MV-4-11 (cell line): ENCODE data around the gene NPAS4.
"Not testable (repeated sequence)": the region's sequence is repeated elsewhere in the genome, so short reads cannot be mapped to it uniquely, and the experiment has no call there.

Source experiments
- DNase-seq: peaks from one replicate; lab custom pipeline; 2025; lab: John Stamatoyannopoulos, UW

NPAS4 gene

GRCh38 chr11:66457826-66458225 lies 37.0 kb downstream of the NPAS4 start:
- peak; percentile 76 for DNase-seq

- peak; percentile 83 for DNase-seq
These were observed 38.4 kb downstream of the NPAS4 start for GRCh38 chr11:66459138-66459778.

DNA sequence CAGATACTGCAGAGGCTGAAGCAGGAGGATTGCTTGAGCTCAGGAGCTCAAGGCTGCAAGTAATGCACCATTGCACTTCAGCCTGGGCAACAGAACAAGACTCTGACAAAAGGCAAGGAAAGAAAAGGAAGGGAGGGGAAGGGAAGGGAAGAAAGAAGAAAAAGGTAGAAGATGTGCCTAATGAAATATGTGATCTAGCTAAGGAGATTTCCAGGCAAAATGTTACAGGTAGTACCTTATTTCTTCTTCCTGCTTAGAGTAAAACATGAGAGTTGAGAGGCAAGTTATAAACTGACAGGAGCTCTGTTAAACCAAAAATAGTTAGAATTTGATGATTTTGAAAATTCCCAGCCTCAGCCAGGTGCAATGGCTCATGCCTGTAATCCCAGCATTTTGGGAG lies 41.2 kb downstream of the NPAS4 start:
- DNase-seq: no peak

DNA sequence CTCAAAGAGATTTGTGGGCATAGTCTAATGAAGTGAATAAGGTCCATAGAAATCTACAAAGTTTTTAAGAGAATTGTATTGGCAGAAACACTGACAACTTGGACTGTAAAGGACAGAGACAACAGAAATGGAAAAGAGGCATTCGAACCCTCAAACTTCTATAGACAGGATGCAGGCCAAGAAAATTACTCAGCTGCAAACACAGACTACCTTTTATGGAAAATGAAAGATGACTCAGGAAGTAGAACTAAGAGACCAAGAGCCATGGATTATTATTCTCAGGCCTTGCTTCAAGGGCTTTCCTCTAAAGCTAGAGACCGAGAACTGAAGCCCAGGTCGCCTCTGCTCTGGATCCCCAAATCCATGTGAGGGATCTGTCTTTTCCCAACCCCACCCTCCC lies 42.1 kb downstream of the NPAS4 start:
- no peak for DNase-seq

GRCh38 chr11:66464116-66464515 lies 43.3 kb downstream of the NPAS4 start:
- not testable (repeated sequence) for DNase-seq

DNA sequence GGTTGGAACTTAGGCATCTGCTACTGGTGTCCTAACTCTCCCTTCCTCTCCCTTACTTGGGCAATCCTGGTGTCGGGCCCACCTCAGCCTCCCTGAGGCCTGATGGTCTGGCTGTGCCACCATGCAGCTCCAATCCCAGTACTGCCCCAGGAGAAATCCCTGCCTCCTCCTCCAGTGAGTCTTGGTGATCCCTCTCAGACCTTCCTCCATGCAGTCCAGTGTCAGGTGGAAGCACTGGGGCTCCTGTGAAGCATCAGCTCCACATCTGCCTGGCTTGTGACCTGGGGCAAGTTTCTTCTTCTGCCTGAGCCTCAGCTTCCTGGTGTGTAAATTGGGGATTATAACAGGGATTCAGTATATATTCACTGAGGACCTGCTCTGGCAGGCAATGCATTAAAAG lies 44.1 kb downstream of the NPAS4 start:
- no peak for DNase-seq

DNA sequence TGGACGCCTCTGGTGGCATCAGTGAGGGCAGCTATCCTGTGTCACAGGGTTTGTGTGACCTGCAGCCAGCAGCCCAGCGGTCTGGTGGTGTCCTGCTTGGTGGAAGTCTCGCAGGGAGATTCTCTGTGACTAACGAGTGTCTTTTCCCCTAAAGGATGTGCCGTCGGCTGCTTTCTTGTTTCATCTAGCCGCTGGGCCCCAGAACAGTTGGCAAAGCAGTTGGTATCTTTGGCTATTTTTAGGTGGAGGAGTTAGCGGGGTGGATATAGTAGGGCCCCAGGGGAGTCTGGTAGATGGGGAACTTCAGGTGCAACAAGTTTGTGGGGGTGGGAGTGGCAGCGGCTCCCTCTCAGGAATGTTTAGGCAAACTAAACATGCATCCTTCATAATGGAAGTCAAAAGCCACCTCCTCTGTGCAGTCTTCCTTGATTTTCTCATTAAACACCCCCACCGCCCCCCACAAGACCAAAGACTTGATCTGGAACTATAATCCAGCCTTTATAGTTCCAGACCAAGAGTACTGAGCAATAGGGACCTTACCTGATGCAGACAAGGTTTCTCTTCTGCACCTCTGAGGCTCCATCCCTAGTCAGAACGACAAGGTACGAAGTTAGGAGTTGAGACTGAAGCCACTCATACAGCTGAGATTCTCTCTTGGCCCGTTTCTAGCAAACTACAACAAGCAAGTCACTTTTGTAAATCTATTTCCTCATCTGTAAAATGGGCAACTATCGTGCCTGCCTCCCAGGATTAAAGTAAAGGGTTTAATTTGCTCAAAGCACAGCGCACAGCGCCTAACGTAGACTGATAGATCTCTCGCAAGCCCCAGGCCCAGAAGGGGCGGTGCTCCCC lies 44.8 kb downstream of the NPAS4 start:
- peak; percentile 51 for DNase-seq

GRCh38 chr11:66466225-66467033 lies 45.6 kb downstream of the NPAS4 start, which contains the start of gene PELI3:
TSS of gene PELI3 (plus strand) at chr11:66466905. CDS start at chr11:66468129, 1,224 bp downstream.
- DNase-seq: peak; percentile 80

- no peak for DNase-seq
These were observed 46.3 kb downstream of the NPAS4 start for GRCh38 chr11:66467034-66467659.

- peak; percentile 88 for DNase-seq
These were observed 46.9 kb downstream of the NPAS4 start for GRCh38 chr11:66467756-66468155.

DNA sequence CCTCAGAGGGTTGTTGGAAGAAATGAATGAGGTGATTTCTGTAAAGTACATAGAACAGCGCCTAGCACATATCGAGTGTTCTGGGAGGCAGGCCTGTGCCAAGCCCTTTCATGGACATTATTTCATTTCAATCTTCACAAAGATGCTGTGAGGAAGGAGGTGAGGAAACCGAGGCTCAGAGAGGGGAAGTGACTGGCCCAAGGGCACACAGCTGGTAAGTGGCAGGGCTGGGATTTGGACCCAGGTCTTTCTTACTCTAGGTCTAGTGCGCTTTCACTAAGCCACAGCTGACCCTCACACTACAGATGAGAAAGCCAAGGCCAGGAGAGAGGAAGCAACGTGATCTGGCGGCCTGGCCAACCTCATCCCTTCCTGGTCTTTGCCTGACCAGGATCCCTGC lies 47.9 kb downstream of the NPAS4 start:
- no peak for DNase-seq

DNA sequence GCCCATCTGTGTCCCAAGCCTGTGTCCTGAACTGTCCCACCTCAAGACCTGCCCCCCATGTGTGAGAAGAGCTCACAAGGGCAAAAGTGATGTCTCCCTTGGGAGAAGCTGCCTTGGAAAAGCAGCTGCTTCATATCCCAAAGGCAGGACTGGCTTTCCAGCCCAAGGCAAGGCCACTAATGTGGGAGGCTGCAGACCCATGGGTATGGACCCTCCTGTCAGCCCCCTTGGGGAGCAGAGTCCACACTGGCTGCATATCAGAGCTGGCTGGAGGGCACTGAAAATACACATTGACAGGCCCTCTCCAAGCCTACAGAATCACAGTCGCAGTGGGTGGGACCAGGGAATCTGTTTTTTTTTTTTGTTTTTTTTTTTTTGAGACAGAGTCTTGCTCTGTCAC lies 48.6 kb downstream of the NPAS4 start:
- DNase-seq: no peak

- peak; percentile 28 for DNase-seq
These were observed 49.2 kb downstream of the NPAS4 start for GRCh38 chr11:66470015-66470414.

DNA sequence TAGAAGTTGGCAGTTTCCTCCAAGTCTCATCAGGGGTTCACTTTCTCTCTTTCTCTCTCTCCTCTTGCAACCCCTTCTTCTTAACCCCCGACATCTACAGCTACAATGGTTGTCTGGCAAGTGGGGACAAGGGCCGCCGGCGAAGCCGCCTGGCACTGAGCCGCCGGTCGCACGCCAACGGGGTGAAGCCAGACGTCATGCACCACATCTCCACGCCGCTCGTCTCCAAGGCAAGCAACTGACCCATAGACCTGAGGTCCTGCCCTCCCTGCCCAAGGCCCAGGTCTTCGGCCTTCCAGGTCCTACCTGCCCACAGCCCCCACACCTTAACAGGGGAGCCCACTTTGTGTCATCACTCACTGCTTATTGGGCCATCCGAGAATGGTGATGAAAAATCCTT lies 50.3 kb downstream of the NPAS4 start:
- no peak for DNase-seq

GRCh38 chr11:66472054-66472453 lies 51.2 kb downstream of the NPAS4 start:
- DNase-seq: no peak

- no peak for DNase-seq
These were observed 52.3 kb downstream of the NPAS4 start for GRCh38 chr11:66473167-66473566.

GRCh38 chr11:66473608-66474515 lies 53.0 kb downstream of the NPAS4 start:
- no peak for DNase-seq

GRCh38 chr11:66475349-66476172 lies 54.7 kb downstream of the NPAS4 start:
- DNase-seq: no peak
